GM19372 (cell line): ENCODE results near the gene ZNF816.
A peak's percentile ranks its signal among the peaks of the same experiment; 100 is the strongest.
"Not testable (repeated sequence)": the region's sequence is repeated elsewhere in the genome, so short reads cannot be mapped to it uniquely, and the experiment has no call there.

Experiments used
- ATAC-seq: cut with Tn5 transposase; IDR thresholded peaks from one replicate; pipeline ENCODE4 v1.9.1; 2021; ENCODE audit warnings: mild to moderate bottlenecking, low read depth, moderate library complexity; ENCODE audit not compliant: unreplicated experiment

The ZNF816 gene

GRCh38 chr19:52936151-52936953 lies 26.3 kb downstream of the ZNF816 start:
- no peak for ATAC-seq

GRCh38 chr19:52935434-52935833 lies 27.2 kb downstream of the ZNF816 start:
- no peak for ATAC-seq

- not testable (repeated sequence) for ATAC-seq
Measured at GRCh38 chr19:52924641-52925040, 38.0 kb downstream of the ZNF816 start.

- ATAC-seq = no peak
Measured at GRCh38 chr19:52923778-52924593, 38.7 kb downstream of the ZNF816 start.

GRCh38 chr19:52922841-52923777 lies 39.6 kb downstream of the ZNF816 start, which contains the start of gene ZNF888:
ZNF888 (minus strand) TSS chr19:52923428; CDS start chr19:52917873, 5,555 bp downstream.
- ATAC-seq = peak; percentile 98

- no peak for ATAC-seq
Measured at GRCh38 chr19:52917531-52917930, 45.1 kb downstream of the ZNF816 start.

GRCh38 chr19:52910648-52911047 lies 52.0 kb downstream of the ZNF816 start:
- no peak for ATAC-seq

- ATAC-seq = not testable (repeated sequence)
Measured at GRCh38 chr19:52904052-52904780, 58.5 kb downstream of the ZNF816 start.

GRCh38 chr19:52901842-52902241 lies 60.8 kb downstream of the ZNF816 start:
- no peak for ATAC-seq
